ENCODE results near the gene KRTAP19-1. TPM values are rescaled to one million over a fixed set of nuclear protein-coding genes. Genes with fewer than 3 reads are reported as not detected.

Gene KRTAP19-1
- total and polyA plus RNA-seq, 10 donors = not detected

- no peaks in the 10 kb centered on the region for H3K27me3 ChIP-seq (replicated peaks in 1 of 7)
- no peaks in the 10 kb centered on the region for H3K9me3 ChIP-seq
- no peaks in the 10 kb centered on the region for H3K36me3 ChIP-seq
- H3K4me1 ChIP-seq = no peaks in the 10 kb centered on the region
- TF ChIP-seq POLR2A (IDR thresholded peaks at IDR 0.05) (no peak), CTCF (IDR thresholded peaks at IDR 0.05 in 8 of 11, conservative IDR thresholded peaks at IDR 0.05 in 3 of 11) (no peak), POLR2AphosphoS5 (IDR thresholded peaks at IDR 0.05) (no peak)
- no peak for DNase-seq
- H3K27ac ChIP-seq = no peak overlapping the region
- no peak overlapping the region for H3K4me3 ChIP-seq
- WGBS, 5 donors = 48 to 81% (median 55%) methylated on average over 1 of the region's 1 CpG
- intact Hi-C loops (cut with DNase I; ENCODE audit: low total_unique reads) = no loop called here
Measured at GRCh38 chr21:30444204-30444603, 36.0 kb downstream of the KRTAP19-1 start.

- no peaks in the 10 kb centered on the region for H3K27me3 ChIP-seq (replicated peaks in 1 of 7)
- DNase-seq = no peak
- H3K27ac ChIP-seq = no peak overlapping the region
- no peak overlapping the region for H3K4me3 ChIP-seq
- no peaks in the 10 kb centered on the region for H3K4me1 ChIP-seq
- intact Hi-C loops (cut with DNase I; ENCODE audit: low total_unique reads) = no loop called here
- H3K9me3 ChIP-seq = no peaks in the 10 kb centered on the region
- no peak for TF ChIP-seq CTCF (IDR thresholded peaks at IDR 0.05 in 8 of 11, conservative IDR thresholded peaks at IDR 0.05 in 3 of 11)
- TF ChIP-seq POLR2A (IDR thresholded peaks at IDR 0.05) = no peak
- TF ChIP-seq POLR2AphosphoS5 (IDR thresholded peaks at IDR 0.05) = no peak
- H3K36me3 ChIP-seq = no peaks in the 10 kb centered on the region
Measured at GRCh38 chr21:30443226-30443625, 36.9 kb downstream of the KRTAP19-1 start.

GRCh38 chr21:30439975-30440374, 40.2 kb downstream of the KRTAP19-1 start, which contains the start of gene KRTAP15-1:
KRTAP15-1 (plus strand) TSS chr21:30440275; CDS start chr21:30440328, 53 bp downstream.
- WGBS, 5 donors = 90 to 96% (median 94%) methylated on average over 5 of the region's 5 CpGs
- TF ChIP-seq CTCF (IDR thresholded peaks at IDR 0.05 in 8 of 11, conservative IDR thresholded peaks at IDR 0.05 in 3 of 11) (no peak), POLR2AphosphoS5 (IDR thresholded peaks at IDR 0.05) (no peak), POLR2A (IDR thresholded peaks at IDR 0.05) (no peak)
- no peak within 1 kb of the TSS for H3K27ac ChIP-seq
- DNase-seq = no peak
- no peaks in the 10 kb centered on the region for H3K27me3 ChIP-seq (replicated peaks in 1 of 7)
- intact Hi-C loops (cut with DNase I; ENCODE audit: low total_unique reads) = no loop called here
- H3K4me3 ChIP-seq = no peak within 1 kb of the TSS
- H3K9me3 ChIP-seq = no peaks in the 10 kb centered on the region
- H3K36me3 ChIP-seq = no peaks in the 10 kb centered on the region
- no peaks in the 10 kb centered on the region for H3K4me1 ChIP-seq

GRCh38 chr21:30437010-30437565, 43.1 kb downstream of the KRTAP19-1 start:
- DNase-seq = no peak
- TF ChIP-seq POLR2AphosphoS5 (IDR thresholded peaks at IDR 0.05) = no peak
- no peak for TF ChIP-seq POLR2A (IDR thresholded peaks at IDR 0.05)
- no peak for TF ChIP-seq CTCF (IDR thresholded peaks at IDR 0.05 in 8 of 11, conservative IDR thresholded peaks at IDR 0.05 in 3 of 11)
- Histone ChIP-seq H3K27ac (no peak overlapping the region), H3K4me3 (no peak overlapping the region), H3K9me3 (no peaks in the 10 kb centered on the region), H3K27me3 (replicated peaks in 1 of 7) (no peaks in the 10 kb centered on the region), H3K36me3 (no peaks in the 10 kb centered on the region), H3K4me1 (no peaks in the 10 kb centered on the region)
- intact Hi-C loops (cut with DNase I; ENCODE audit: low total_unique reads) = no loop called here
- 79 to 86% (median 79%) methylated on average over 3 of the region's 3 CpGs for WGBS, 5 donors
